Subcutaneous abdominal adipose tissue (tissue), 5 donors: ENCODE data around the gene PLCG2.

Experiments
- H3K27ac ChIP-seq: one replicate; pipeline ENCODE4 v1.7.0; 2013; ENCODE audit warnings: low read depth, mild to moderate bottlenecking, inconsistent platforms, low read length, moderate library complexity
- H3K27me3 ChIP-seq, 5 donors: one replicate each; pipeline ENCODE4 v1.7.0; 2013; ENCODE audit warnings: low read length in 5 of 5, inconsistent platforms in 1 of 5; ENCODE audit not compliant: control insufficient read depth in 5 of 5, insufficient read depth in 4 of 5
- H3K36me3 ChIP-seq, 5 donors: one replicate each; pipeline ENCODE4 v1.7.0; 2013; ENCODE audit warnings: low read length in 5 of 5; ENCODE audit not compliant: control insufficient read depth in 5 of 5, insufficient read depth in 5 of 5
- H3K4me1 ChIP-seq, 5 donors: one replicate each; pipeline ENCODE4 v1.7.0; 2013; ENCODE audit warnings: low read length in 5 of 5, mild to moderate bottlenecking in 3 of 5, moderate library complexity in 1 of 5; ENCODE audit not compliant: control insufficient read depth in 5 of 5, insufficient read depth in 5 of 5
- H3K4me3 ChIP-seq, 5 donors: one replicate each; pipeline ENCODE4 v1.7.0; 2013; ENCODE audit warnings: low read length in 5 of 5, low read depth in 1 of 5
- H3K9ac ChIP-seq, 5 donors: one replicate each; pipeline ENCODE4 v1.7.0; 2013; ENCODE audit warnings: low read length in 5 of 5, mild to moderate bottlenecking in 4 of 5, moderate library complexity in 3 of 5
- H3K9me3 ChIP-seq, 5 donors: one replicate each; pipeline ENCODE4 v1.7.0; 2013; ENCODE audit warnings: low read length in 5 of 5; ENCODE audit not compliant: control insufficient read depth in 5 of 5
- donor health status: healthy.
- donor health status: healthy.
- donor health status: healthy.
- donor health status: healthy.
- donor health status: healthy.

PLCG2 gene

GRCh38 chr16:81785138-81785924 is 6.2 kb downstream of the PLCG2 start:
- H3K9ac ChIP-seq: no peak overlapping the region
- H3K9me3 ChIP-seq: no peaks in the 10 kb centered on the region
- H3K4me3 ChIP-seq: no peak overlapping the region
- peaks cover 0 to 17% (median 3%) of the 10 kb centered on the region in 5 donors for H3K36me3 ChIP-seq
- peaks cover under 1 to 11% (median 6%) of the 10 kb centered on the region in 5 donors for H3K4me1 ChIP-seq
- peaks cover 0 to 7% (median 1%) of the 10 kb centered on the region in 5 donors for H3K27me3 ChIP-seq
- H3K27ac ChIP-seq: no peak overlapping the region

- Histone ChIP-seq H3K27me3 (peaks cover 0 to 3% (median 0%) of the 10 kb centered on the region in 5 donors), H3K27ac (no peak overlapping the region), H3K36me3 (peaks cover 0 to 17% (median 3%) of the 10 kb centered on the region in 5 donors), H3K9ac (peak overlapping the region in 1 of 5 donors; percentile 16), H3K9me3 (no peaks in the 10 kb centered on the region), H3K4me1 (peaks cover 0 to 9% (median 4%) of the 10 kb centered on the region in 5 donors), H3K4me3 (no peak overlapping the region)
Measured at GRCh38 chr16:81786321-81786720, 7.2 kb downstream of the PLCG2 start.

DNA sequence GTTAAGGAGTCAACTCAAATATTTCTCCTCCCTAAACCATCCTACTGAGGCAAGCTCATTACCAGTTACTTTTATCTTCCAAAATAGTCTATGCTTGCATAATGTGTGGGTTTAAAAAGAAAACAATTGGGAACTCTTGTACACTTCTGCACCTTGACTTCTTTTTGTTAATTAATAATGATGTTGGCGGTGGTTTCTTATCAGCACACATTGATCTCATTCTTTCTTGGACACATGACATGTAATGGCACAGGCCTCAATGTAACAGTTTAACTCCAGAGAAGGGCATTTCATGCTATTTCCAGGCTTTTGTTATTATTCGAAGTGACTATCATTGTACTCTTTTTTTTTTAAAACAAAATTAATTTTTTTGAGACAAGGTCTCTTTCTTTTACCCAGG is 7.8 kb downstream of the PLCG2 start:
- Histone ChIP-seq H3K4me3 (no peak overlapping the region), H3K27ac (no peak overlapping the region), H3K27me3 (peaks cover 0 to 3% (median 0%) of the 10 kb centered on the region in 5 donors), H3K9me3 (no peaks in the 10 kb centered on the region), H3K9ac (no peak overlapping the region), H3K4me1 (peaks cover 0 to 9% (median 4%) of the 10 kb centered on the region in 5 donors), H3K36me3 (peaks cover 0 to 17% (median 3%) of the 10 kb centered on the region in 5 donors)

DNA sequence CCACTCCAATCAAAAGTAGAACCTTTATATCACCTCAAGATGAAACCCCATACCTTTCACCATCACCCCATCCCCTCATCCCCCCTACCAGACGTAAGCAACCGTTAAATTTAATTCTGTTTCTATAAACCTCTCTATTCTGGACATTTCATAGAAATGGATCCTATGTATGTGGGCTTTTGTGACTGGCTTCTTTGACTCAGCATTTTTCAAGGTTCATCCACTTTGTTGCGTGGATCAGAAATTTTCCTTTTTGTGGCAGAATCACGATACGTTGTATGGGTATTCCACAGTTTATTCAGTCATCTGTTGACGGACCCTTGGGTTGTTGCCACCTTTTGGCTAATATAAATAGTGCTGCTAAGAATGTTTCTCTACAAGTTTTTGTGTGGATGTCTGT is 8.6 kb downstream of the PLCG2 start:
- H3K9me3 ChIP-seq: no peaks in the 10 kb centered on the region
- H3K36me3 ChIP-seq: peaks cover 0 to 17% (median 3%) of the 10 kb centered on the region in 5 donors
- peaks cover 0 to 9% (median 4%) of the 10 kb centered on the region in 5 donors for H3K4me1 ChIP-seq
- no peak overlapping the region for H3K9ac ChIP-seq
- H3K27me3 ChIP-seq: peaks cover 0 to 3% (median 0%) of the 10 kb centered on the region in 5 donors
- H3K4me3 ChIP-seq: no peak overlapping the region
- no peak overlapping the region for H3K27ac ChIP-seq

DNA sequence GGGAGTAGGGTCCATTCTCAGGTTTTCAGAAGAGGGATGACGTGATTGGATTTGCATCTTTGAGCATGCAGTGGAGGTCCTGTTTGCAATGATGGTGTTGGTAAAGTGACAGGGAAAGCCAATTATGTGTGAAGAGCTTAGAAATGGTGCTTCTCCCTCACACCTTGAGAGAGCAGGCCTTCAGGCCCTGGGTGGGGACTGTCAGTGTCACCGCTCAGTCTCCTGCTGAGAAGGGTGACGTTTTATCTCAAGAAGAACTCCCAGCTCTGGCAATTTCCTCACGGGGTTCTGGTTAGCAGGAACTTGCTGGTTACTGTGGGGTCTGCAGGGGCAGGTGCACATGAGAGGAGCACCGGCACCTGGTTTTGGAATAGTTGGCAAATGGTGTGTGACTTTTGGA is 11.2 kb downstream of the PLCG2 start:
- H3K27ac ChIP-seq: no peak overlapping the region
- H3K9ac ChIP-seq: no peak overlapping the region
- H3K4me3 ChIP-seq: no peak overlapping the region
- H3K9me3 ChIP-seq: no peaks in the 10 kb centered on the region
- peaks cover 0 to 2% (median 0%) of the 10 kb centered on the region in 5 donors for H3K4me1 ChIP-seq
- H3K27me3 ChIP-seq: peaks cover 0 to 3% (median 0%) of the 10 kb centered on the region in 5 donors
- H3K36me3 ChIP-seq: peaks cover 0 to 17% (median 3%) of the 10 kb centered on the region in 5 donors

DNA sequence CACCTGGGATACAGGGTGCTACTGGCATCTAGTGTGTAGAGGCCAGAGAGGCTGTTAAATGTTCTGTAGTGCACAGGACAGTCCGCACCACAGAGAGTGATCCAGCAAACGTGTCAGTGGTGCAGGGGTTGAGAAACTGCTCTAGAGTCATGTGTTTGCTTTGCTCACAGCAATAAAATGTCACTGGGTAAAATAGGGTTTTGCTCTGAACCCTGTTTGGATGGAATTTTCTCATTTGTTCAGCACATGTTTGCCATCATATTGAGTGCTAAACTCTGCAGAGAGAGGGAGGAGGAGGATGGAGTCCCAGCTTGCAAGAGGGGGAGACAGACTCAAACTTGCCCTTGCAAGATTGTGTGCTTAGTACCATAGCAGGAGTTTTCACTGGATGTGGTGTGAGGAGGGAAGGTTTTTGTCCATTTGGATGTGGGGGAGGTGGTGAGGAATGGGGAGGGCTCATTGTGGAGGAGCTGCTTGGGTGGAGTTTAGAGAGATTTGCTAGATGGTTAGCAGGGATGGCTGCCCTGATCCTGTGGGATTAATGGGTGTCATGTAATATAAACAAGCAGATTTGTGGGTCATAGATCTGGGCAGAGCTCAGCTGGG is 11.8 kb downstream of the PLCG2 start:
- Histone ChIP-seq H3K4me3 (no peak overlapping the region), H3K36me3 (peaks cover 0 to 17% (median 3%) of the 10 kb centered on the region in 5 donors), H3K4me1 (peaks cover 0 to 4% (median 0%) of the 10 kb centered on the region in 5 donors), H3K9me3 (no peaks in the 10 kb centered on the region), H3K27ac (no peak overlapping the region), H3K9ac (no peak overlapping the region), H3K27me3 (peaks cover 0 to 3% (median 0%) of the 10 kb centered on the region in 5 donors)

GRCh38 chr16:81792828-81793227 is 13.7 kb downstream of the PLCG2 start:
- no peaks in the 10 kb centered on the region for H3K9me3 ChIP-seq
- H3K4me1 ChIP-seq: peaks cover 0 to 8% (median 0%) of the 10 kb centered on the region in 5 donors
- H3K36me3 ChIP-seq: peaks cover 0 to 7% (median 0%) of the 10 kb centered on the region in 5 donors
- no peak overlapping the region for H3K27ac ChIP-seq
- peaks cover 0 to 3% (median 0%) of the 10 kb centered on the region in 5 donors for H3K27me3 ChIP-seq
- H3K9ac ChIP-seq: no peak overlapping the region
- H3K4me3 ChIP-seq: no peak overlapping the region

DNA sequence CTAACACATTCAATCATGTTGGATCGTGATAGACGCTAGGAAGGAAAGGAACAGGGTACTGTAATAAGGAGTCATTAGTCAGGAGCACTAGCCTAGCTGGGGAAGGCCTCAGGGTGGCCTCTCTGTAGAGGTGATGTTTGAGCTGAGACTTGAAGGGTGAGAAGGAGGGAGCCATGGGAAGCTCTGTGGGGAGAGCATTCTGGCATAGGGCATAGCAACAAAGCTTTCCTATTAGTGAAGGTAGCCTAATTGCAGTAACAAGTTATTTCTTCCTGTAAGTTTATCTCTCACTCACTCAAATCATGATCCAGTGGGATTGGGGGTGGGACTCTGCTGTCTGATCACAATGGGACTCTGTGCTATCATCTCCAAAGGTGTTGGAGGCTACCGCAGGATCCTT is 16.1 kb downstream of the PLCG2 start:
- H3K27ac ChIP-seq: no peak overlapping the region
- H3K36me3 ChIP-seq: no peaks in the 10 kb centered on the region
- H3K27me3 ChIP-seq: peaks cover 0 to under 1% (median 0%) of the 10 kb centered on the region in 5 donors
- no peak overlapping the region for H3K4me3 ChIP-seq
- H3K9me3 ChIP-seq: no peaks in the 10 kb centered on the region
- peaks cover 0 to 18% (median 0%) of the 10 kb centered on the region in 5 donors for H3K4me1 ChIP-seq
- no peak overlapping the region for H3K9ac ChIP-seq

- H3K27ac ChIP-seq: no peak overlapping the region
- peaks cover 0 to 18% (median 0%) of the 10 kb centered on the region in 5 donors for H3K4me1 ChIP-seq
Measured at GRCh38 chr16:81796035-81796434, 16.9 kb downstream of the PLCG2 start.

More at GRCh38 chr16:81796035-81796434, 16.9 kb downstream of the PLCG2 start:
- no peaks in the 10 kb centered on the region for H3K9me3 ChIP-seq
- no peaks in the 10 kb centered on the region for H3K36me3 ChIP-seq
- H3K4me3 ChIP-seq: no peak overlapping the region
- H3K27me3 ChIP-seq: no peaks in the 10 kb centered on the region
- no peak overlapping the region for H3K9ac ChIP-seq
